ENCODE data around the gene EFL1.
A peak's percentile ranks its signal among the peaks of the same experiment; 100 is the strongest.

DNA sequence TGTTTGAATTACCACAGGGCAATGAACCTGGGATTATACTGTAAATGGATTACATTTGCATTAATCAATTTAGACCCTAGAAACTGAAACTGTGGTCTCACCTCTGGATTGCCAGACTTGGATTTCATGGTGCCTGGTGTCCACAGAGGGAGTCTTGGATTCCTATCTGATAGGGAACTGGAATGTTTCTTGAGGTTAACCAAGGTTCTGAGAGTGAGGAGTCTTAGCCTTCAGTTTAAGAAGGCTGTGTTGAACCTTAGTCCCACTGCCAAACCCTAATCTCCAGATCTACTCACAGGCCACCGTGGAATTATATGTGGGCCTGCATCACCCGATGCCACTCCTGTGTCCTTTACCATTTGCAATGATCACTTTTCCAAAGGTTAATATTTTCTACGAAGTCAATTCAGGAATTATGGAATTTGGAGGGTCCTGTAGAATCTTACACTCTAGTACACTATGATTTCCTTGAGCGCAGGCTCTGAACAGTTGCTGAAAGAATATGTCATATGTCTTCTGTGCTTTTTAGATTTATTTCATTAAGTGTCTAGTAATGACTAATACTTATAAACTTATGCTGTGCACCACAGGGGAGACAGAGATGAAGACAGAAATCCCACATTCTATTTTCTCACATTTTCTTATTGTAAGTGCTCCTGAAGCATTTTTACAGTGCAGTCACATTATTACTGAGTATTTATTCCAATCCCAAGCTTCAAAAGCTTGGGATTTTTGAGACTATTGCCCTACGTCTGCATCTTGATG is 87.9 kb downstream of the EFL1 start:
- TF ChIP-seq GATA2 (IDR thresholded peaks at IDR 0.05; ENCODE audit: low read depth, low read length) (0 out of 2 replicates have a peak, but pooled peaks have one; percentile 12), GATA3 (IDR thresholded peaks at IDR 0.05; ENCODE audit: low read depth, low read length) (no peak)
